CD14-positive monocyte (primary cell): ENCODE measurements around the gene ZEB1. TPM values are rescaled to one million over a fixed set of nuclear protein-coding genes. Genes with fewer than 3 reads are reported as not detected.

Source experiments
- DNase-seq, 3 donors: peaks; one replicate each; pipeline ENCODE4 v3.0.0-alpha.2; 2011 to 2022
- H2AFZ ChIP-seq: 2 replicates; pipeline ENCODE4 v1.6.0; 2012; ENCODE audit warnings: mild to moderate bottlenecking, low read depth, low read length, inconsistent platforms; ENCODE audit not compliant: insufficient read depth, poor library complexity, severe bottlenecking
- H3K27ac ChIP-seq, 2 donors: 1 replicate in 1 of 2; 2 replicates in 1 of 2; pipeline ENCODE4 v1.5.1; 2012 to 2013; ENCODE audit warnings: low read length in 2 of 2, control low read depth in 1 of 2, inconsistent platforms in 1 of 2, low read depth in 1 of 2, mild to moderate bottlenecking in 1 of 2
- H3K27me3 ChIP-seq, 2 donors: one replicate each; pipeline versions ENCODE4 v1.6.0 to v1.6.1; 2011 to 2013; ENCODE audit warnings: low read length in 2 of 2; ENCODE audit not compliant: control insufficient read depth in 2 of 2, insufficient read depth in 2 of 2
- H3K36me3 ChIP-seq, 2 donors: replicated peaks in 1 of 2; 1 replicate in 1 of 2; 2 replicates in 1 of 2; pipeline versions ENCODE4 v1.5.1 to v1.6.1; 2012 to 2013; ENCODE audit warnings: low read length in 2 of 2, control low read depth in 1 of 2, inconsistent platforms in 1 of 2, mild to moderate bottlenecking in 1 of 2; ENCODE audit not compliant: insufficient read depth in 2 of 2, control insufficient read depth in 1 of 2
- H3K4me1 ChIP-seq, 2 donors: 1 replicate in 1 of 2; 2 replicates in 1 of 2; pipeline versions ENCODE4 v1.5.1 to v1.6.1; 2012 to 2013; ENCODE audit warnings: low read length in 2 of 2, control low read depth in 1 of 2, inconsistent platforms in 1 of 2, mild to moderate bottlenecking in 1 of 2, moderate library complexity in 1 of 2; ENCODE audit not compliant: insufficient read depth in 2 of 2, control insufficient read depth in 1 of 2
- H3K4me2 ChIP-seq: replicated peaks from 2 replicates; pipeline ENCODE3; 2012; ENCODE audit warnings: low read length, moderate library complexity, mild to moderate bottlenecking; ENCODE audit not compliant: poor library complexity, severe bottlenecking; ENCODE audit errors: extremely low read depth
- H3K4me3 ChIP-seq, 3 experiments: fragments of 200-600 bp in 1 of 3; sonication (generic) in 1 of 3; replicated peaks in 1 of 3; 1 replicate in 2 of 3; 2 replicates in 1 of 3; pipeline ENCODE4 v1.5.1; 2011 to 2013; ENCODE audit warnings: low read length in 3 of 3, mild to moderate bottlenecking in 3 of 3, control low read depth in 2 of 3, low read depth in 2 of 3, inconsistent platforms in 1 of 3, moderate library complexity in 1 of 3
- H3K79me2 ChIP-seq: 2 replicates; pipeline ENCODE4 v1.6.0; 2012; ENCODE audit warnings: mild to moderate bottlenecking, control low read depth, inconsistent platforms, low read length, moderate library complexity; ENCODE audit not compliant: insufficient read depth
- H3K9ac ChIP-seq: 2 replicates; pipeline ENCODE4 v1.6.0; 2017; ENCODE audit warnings: low read length, mild to moderate bottlenecking; ENCODE audit not compliant: insufficient read depth, poor library complexity, severe bottlenecking
- H3K9me3 ChIP-seq, 2 donors: replicated peaks in 1 of 2; 1 replicate in 1 of 2; 2 replicates in 1 of 2; pipeline versions ENCODE4 v1.5.1 to v1.6.1; 2012 to 2013; ENCODE audit warnings: low read length in 2 of 2, control low read depth in 1 of 2; ENCODE audit not compliant: control insufficient read depth in 1 of 2, insufficient read depth in 1 of 2
- H4K20me1 ChIP-seq: 2 replicates; pipeline ENCODE4 v1.6.0; 2012; ENCODE audit warnings: mild to moderate bottlenecking, low read length, control low read depth, moderate library complexity; ENCODE audit not compliant: insufficient read depth
- H3K27ac Mint-ChIP-seq, 7 donors: one replicate each; pipeline ENCODE4 v1.8.0; 2020; ENCODE audit warnings: mild to moderate bottlenecking in 7 of 7, mixed read lengths in 7 of 7, moderate library complexity in 6 of 7, inconsistent platforms in 2 of 7
- H3K27me3 Mint-ChIP-seq, 3 donors: one replicate each; pipeline ENCODE4 v1.8.0; 2021 to 2022; ENCODE audit warnings: low read depth in 3 of 3, mild to moderate bottlenecking in 3 of 3, mixed read lengths in 3 of 3, moderate library complexity in 3 of 3, inconsistent platforms in 1 of 3
- H3K36me3 Mint-ChIP-seq, 2 donors: one replicate each; pipeline ENCODE4 v1.8.0; 2020; ENCODE audit warnings: mixed read lengths in 2 of 2, inconsistent platforms in 1 of 2, mild to moderate bottlenecking in 1 of 2
- H3K4me1 Mint-ChIP-seq: one replicate; pipeline ENCODE4 v1.8.0; 2020; ENCODE audit warnings: mild to moderate bottlenecking, mixed read lengths
- H3K4me3 Mint-ChIP-seq, 2 donors: one replicate each; pipeline ENCODE4 v1.8.0; 2020; ENCODE audit warnings: mild to moderate bottlenecking in 2 of 2, mixed read lengths in 2 of 2, moderate library complexity in 1 of 2
- H3K9me3 Mint-ChIP-seq, 7 donors: one replicate each; pipeline ENCODE4 v1.8.0; 2020 to 2022; ENCODE audit warnings: mixed read lengths in 7 of 7, mild to moderate bottlenecking in 6 of 7, moderate library complexity in 6 of 7, inconsistent platforms in 2 of 7
- CTCF ChIP-seq: fragments of 200-600 bp; IDR thresholded peaks from one replicate; pipeline ENCODE4 v1.8.0; 2022; ENCODE audit warnings: antibody characterized with exemption, mild to moderate bottlenecking
- WGBS: methylation state at CpG from one replicate; pipeline ENCODE4 v1.1.5; 2013; ENCODE audit warnings: missing lambda C conversion rate; ENCODE audit not compliant: insufficient coverage; 5-methylcytosine and 5-hydroxymethylcytosine counted together
- intact Hi-C, 2 donors: fragments of 100-400 bp; cut with micrococcal nuclease; formaldehyde crosslinking; loops; one replicate each; pipeline versions ENCODE4 v1.15.0 to v1.15.1; 2023
- polyA plus RNA-seq, 3 donors: library from polyadenylated mRNA; depleted of rRNA in 1 of 3; unstranded in 2 of 3; stranded (reverse) in 1 of 3; fragments of 300-500 nt in 2 of 3; fragments of >200 nt in 1 of 3; fragmentation: Illumina TruSeq in 2 of 3; gene quantifications; 1 replicate in 2 of 3; 2 replicates in 1 of 3; pipeline ENCODE4 v1.2.3, GENCODE V29; 2012 to 2021

The ZEB1 gene
- polyA plus RNA-seq, 3 donors: 0.13 to 0.20 TPM; not detected in 1

- Histone ChIP-seq H4K20me1 (no peaks in the 10 kb centered on the region), H3K4me1 (no peaks in the 10 kb centered on the region), H3K79me2 (no peaks in the 10 kb centered on the region), H3K27me3 (no peaks in the 10 kb centered on the region), H3K36me3 (no peaks in the 10 kb centered on the region), H3K4me2 (no peak overlapping the region), H2AFZ (no peak overlapping the region), H3K27ac (no peak overlapping the region), H3K9me3 (no peaks in the 10 kb centered on the region), H3K4me3 (no peak overlapping the region), H3K9ac (no peak overlapping the region)
- no CpG with 5 or more reads among the region's 1 CpG for WGBS
- no peak overlapping the region for H3K4me3 Mint-ChIP-seq
- H3K27ac Mint-ChIP-seq: no peak overlapping the region
- intact Hi-C loops: no loop called here
- H3K36me3 Mint-ChIP-seq: no peaks in the 10 kb centered on the region
- no peaks in the 10 kb centered on the region for H3K27me3 Mint-ChIP-seq
- DNase-seq: no peak
- no peak for TF ChIP-seq CTCF
- no peaks in the 10 kb centered on the region for H3K4me1 Mint-ChIP-seq
- H3K9me3 Mint-ChIP-seq: no peaks in the 10 kb centered on the region
These were observed 78.8 kb downstream of the ZEB1 start for GRCh38 chr10:31397852-31398251.

DNA sequence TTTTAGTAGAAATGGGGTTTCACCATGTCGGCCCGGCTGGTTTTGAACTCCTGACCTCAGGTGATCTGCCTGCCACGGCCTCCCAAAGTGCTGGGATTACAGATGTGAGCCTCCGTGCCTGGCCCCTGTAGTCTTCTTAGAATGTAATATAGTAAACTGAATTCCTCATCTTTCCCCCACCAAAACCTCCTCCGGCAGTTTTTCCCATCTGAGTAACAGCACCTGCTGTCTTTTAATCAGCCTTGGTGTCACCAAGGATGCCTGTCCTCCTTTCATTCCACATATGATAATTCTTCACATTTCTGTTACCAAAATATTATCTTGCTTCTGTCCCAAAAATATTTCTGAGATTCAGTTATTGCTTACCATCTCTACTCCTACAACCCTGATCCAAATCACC, 80.2 kb downstream of the ZEB1 start:
- no peak for DNase-seq

More for the DNA sequence above, 80.2 kb downstream of the ZEB1 start:
- Histone ChIP-seq H3K36me3 (no peaks in the 10 kb centered on the region), H3K27me3 (no peaks in the 10 kb centered on the region), H3K4me1 (no peaks in the 10 kb centered on the region), H3K9me3 (no peaks in the 10 kb centered on the region), H3K9ac (no peak overlapping the region), H3K79me2 (no peaks in the 10 kb centered on the region), H2AFZ (no peak overlapping the region), H3K4me2 (no peak overlapping the region), H3K27ac (no peak overlapping the region), H4K20me1 (no peaks in the 10 kb centered on the region), H3K4me3 (no peak overlapping the region)
- intact Hi-C loops: no loop called here
- no CpG with 5 or more reads among the region's 5 CpGs for WGBS
- H3K36me3 Mint-ChIP-seq: no peaks in the 10 kb centered on the region
- no peak overlapping the region for H3K27ac Mint-ChIP-seq
- TF ChIP-seq CTCF: no peak
- H3K4me1 Mint-ChIP-seq: no peaks in the 10 kb centered on the region
- no peak overlapping the region for H3K4me3 Mint-ChIP-seq
- H3K27me3 Mint-ChIP-seq: no peaks in the 10 kb centered on the region
- H3K9me3 Mint-ChIP-seq: no peaks in the 10 kb centered on the region
